Measurements from ENCODE around the gene CACNB3.

Gene CACNB3

DNA sequence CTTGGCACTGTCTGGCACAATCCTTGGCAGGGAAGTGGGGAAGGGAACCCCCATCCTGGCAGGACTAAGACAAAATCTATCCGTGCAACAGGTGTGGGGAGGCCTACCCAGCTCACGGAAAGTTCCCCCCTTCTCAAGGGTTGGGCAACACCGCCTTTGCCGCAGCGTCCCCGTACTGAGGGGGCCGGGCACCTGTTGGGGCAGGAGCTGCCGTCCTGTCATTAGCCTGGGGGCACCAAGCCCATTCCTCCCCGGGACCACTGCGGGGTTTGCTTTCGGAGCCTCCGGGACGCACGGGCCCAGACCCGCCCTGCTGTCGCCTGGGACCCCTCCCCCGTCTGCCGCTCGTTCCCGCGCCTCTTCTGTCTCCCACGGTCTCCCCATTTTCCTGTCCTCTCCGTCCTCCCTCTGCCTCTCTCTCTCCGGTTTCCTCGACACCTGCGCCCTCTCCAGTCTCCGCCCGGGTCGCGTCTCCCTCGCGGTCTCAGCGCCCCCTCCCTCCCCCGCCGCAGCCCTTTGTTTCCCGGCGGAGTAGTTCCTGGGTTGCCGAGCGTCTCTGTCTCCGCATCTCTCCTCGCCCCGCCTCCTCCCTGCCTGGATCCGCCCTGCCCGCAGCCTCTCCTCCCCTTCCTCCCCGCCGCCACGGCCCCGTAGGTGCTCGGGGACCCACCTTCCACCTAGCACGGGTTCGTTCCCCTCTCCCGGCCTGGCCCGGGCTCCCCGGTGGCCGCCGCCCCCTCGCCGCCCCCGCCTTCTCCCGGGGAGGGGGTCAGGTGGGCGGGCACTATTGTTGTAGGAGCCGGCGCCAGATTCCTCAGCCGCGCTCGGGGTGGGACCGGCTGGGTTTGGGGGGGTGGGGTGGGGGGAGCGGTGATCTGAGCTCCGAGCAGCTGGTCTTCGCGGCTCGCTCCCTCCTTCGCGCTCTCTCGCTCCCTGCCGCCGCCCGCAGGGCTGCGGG lies at the start of gene CACNB3:
TSS of gene CACNB3 (plus strand) at position 624 of the 958 bp plus-strand sequence. CDS start 434 bp downstream, outside the sequence.
- DNase-seq: peak; percentile 88

GRCh38 chr12:48768736-48769135 lies 49.6 kb upstream of the CACNB3 start:
- no peak for DNase-seq

- no peak for DNase-seq
These were observed 47.5 kb upstream of the CACNB3 start for GRCh38 chr12:48770756-48771155.

GRCh38 chr12:48771588-48772112 lies 46.6 kb upstream of the CACNB3 start:
- DNase-seq: no peak

- DNase-seq: no peak
These were observed 44.6 kb upstream of the CACNB3 start for GRCh38 chr12:48773686-48774085.

- no peak for DNase-seq
These were observed 43.8 kb upstream of the CACNB3 start for GRCh38 chr12:48774516-48774915.

DNA sequence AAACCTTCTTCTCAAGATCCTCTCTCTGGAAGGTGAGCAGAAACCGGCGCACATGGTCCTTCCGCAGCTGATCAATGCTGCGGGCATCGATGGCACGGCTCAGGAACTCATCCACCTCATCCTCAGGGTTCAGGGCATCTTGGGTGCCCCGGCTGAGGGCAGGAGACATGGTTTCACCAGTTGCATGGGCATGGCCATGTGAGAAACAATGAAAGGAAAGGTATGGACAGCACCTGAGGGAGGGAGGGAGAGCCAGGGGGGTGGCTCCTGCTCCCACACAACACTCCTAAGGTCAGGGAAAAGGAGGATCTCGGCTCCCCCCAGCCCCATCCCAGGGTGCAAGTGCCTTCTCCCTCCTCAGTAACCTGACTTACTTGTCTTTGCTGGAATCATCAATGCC lies 43.0 kb upstream of the CACNB3 start:
- DNase-seq: no peak

- no peak for DNase-seq
These were observed 42.2 kb upstream of the CACNB3 start for GRCh38 chr12:48775991-48776649.

DNA sequence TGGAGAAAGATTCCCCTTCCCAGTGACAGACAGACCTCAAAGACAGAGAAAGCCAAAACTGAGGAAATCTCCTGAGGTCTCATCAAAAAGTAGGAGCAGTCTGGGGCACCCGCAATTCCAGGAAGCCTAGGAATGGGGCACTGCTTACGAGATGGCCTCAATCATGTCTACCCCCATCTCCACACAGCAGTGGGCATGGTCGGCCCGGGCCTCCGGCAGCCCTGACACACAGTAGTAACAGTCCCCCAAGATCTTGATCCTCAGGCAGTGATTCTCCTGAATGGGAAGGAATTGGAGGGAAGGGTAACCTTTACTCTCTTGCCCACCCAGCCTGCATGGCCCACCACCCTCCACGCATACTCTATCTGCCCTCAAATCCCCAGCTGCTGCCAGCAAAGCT lies 41.3 kb upstream of the CACNB3 start:
- DNase-seq: no peak

DNA sequence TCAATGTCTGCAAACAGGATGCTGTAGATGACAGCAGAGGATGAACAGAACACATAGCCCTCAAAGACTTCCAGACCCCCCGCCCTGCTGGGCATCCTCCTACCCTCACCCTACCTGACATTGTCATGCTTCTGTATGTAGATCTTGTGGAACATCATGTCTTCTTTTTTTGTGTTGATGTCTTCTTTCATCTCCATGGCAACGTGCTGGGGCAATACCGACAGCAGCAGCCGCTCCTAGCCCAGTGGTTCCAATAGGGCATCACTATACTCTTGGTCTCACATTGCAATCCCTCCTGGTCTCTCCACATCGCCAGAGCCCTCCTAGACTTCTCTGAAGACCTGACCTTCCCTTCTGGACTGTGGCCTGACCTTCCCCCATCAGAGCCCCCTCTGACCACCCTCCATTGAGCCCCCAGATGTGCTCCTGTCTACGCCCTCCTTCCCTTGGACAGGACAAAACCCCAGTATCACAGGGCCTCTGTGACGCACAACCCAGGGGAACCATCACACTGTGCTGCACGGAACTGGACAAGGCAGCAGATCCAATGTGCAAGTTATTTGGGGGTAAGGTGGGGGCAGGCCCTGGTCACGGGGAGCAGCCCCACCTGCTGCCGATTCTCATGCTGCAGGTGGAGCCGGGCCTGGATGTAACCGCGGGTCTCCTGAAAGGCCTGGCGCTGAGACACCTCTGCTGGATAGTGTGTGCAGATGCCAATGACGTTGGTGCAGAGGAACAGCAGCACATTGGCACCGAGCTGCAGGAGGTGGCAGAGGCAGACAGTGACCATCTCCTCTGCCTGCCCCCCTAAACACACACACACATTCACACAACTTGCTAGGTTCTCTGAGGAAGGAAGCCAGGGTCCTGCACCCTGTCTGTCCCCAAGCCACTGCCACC lies 40.5 kb upstream of the CACNB3 start:
- no peak for DNase-seq

DNA sequence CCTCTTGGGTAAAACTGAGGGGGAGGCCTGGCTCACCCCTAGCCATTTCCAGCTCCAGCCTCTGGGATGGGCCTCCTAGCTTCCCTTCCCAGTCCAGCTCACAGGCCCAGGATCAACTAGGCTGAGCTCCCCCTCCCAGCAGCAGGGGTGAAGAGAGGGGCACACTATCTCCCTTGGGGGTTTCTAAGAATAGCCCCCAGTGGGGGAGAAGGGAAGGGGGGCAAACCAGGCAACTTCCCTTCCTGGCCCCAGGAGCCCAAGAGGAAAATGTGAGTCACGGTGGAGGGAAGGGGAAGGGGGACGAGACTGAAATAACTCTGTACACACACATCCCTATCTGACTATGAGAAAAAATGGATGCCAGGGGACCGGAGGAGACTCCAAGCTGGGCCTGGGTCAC lies 38.4 kb upstream of the CACNB3 start:
- no peak for DNase-seq

DNA sequence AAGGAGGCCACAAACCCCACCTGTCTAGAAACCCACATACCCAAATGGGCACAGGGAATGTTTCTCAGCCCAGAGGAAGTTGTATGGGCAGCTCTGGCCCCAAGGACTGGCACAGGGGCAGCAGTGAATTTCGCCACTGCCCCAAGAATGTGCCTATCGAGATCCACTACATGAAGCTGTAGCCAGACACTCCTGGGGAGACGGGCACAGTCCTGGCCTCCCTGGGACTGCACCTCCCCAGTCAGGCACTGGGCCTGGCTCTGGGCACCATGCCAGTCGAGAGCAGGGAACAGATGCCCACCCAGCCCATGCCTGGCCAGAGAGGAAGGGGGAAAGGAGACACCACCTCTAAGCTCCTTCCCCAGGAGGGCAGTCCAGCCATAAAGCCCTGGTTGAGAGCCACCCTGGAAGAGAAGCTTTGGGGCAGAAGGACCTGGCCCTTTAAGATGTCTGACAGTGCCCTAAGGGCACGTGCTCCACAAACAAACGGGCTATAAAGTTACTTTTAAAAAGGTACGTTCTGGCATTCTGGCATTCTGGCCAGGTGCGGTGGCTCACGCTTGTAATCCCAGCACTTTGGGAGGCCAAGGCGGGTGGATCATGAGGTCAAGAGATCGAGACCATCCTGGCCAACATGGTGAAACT lies 37.8 kb upstream of the CACNB3 start:
- no peak for DNase-seq

GRCh38 chr12:48781750-48782456 lies 36.4 kb upstream of the CACNB3 start:
- DNase-seq: no peak

GRCh38 chr12:48782457-48783395 lies 35.6 kb upstream of the CACNB3 start:
- DNase-seq: no peak

DNA sequence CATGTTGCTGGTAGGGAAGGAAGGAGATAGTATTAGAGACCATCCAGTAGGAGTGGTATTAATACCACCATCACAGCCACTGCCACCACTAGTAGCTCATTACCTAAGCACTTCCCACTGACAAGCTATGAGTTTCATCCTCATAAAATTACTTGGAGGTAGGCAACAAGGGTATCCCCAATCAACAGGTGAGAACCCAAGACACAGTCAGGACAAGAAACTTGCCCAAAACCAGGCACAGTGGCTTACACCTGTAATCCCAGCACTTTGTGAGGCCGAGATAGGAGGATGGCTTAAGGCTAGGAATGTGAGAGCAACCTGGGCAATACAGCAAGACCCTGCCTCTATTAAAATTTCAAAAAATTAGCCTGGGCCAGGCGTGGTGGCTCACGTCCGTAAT lies 34.9 kb upstream of the CACNB3 start:
- DNase-seq: no peak

DNA sequence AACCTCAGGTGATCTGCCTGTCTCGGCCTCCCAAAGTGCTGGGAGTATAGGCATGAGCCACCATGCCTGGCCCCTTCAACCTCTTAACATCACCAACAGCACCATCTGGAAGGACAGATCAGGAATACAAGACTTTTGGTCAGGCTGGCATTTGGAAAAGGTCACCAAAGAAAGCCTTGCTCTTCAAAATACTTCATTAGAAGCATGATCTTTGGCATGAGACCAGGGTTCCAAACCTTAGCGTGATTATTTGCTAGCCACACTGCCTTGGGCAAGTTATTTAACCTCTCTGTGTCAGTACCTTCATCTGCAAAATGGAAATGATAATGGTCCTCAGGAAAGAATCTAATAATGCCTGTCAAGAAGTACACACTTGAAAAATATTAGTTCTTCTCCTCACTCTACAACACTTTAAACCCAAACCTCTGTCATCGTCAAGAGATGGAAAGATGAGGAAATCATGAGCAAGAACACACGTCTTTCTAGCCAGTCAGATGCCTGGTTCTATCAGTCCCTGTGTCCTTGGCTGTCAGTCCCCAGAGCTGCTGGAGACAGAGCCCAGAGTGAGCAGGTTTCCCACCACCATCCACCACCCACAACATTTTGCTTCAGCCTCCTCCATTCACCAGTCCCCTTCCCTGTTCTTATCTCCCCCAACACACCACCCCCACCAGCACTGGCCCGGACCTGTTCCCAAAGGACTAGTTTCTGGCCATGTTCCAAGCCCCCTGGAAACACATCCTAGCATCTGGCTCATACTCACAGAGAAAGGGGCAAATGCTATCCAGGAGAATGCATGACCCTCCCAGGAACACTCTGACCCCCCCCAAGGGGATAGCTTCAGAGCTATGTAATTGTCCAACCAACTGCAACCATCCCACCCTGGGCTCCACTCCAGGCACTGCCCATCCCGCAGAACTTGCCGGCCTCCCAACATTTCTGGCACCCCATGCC lies 31.4 kb upstream of the CACNB3 start:
- DNase-seq: no peak

GRCh38 chr12:48787791-48788523 lies 30.3 kb upstream of the CACNB3 start:
- no peak for DNase-seq

GRCh38 chr12:48788524-48788853 lies 29.8 kb upstream of the CACNB3 start:
- no peak for DNase-seq

Data from activated CD8-positive, alpha-beta memory T cell treated with anti-CD3 and anti-CD28 coated beads for 24 hours (primary cell).